HepG2 (cell line): Measurements from ENCODE around the gene FOXE3. TPM values are rescaled to one million over a fixed set of nuclear protein-coding genes. Genes with fewer than 3 reads are reported as not detected.
A peak's percentile ranks its signal among the peaks of the same experiment; 100 is the strongest.

Experiments used
- AHR ChIP-seq: IDR thresholded peaks from 2 replicates; pipeline ENCODE4 v1.6.1; 2018; ENCODE audit warnings: missing genetic modification reagents, missing compliant biosample characterization
- BCLAF1 ChIP-seq: fragments of 450-650 bp; IDR thresholded peaks from 2 replicates; pipeline ENCODE4 v1.6.1; 2017; ENCODE audit warnings: mild to moderate bottlenecking
- DMAP1 ChIP-seq: IDR thresholded peaks from 2 replicates; pipeline ENCODE4 v1.6.1; 2016
- ERF ChIP-seq: IDR thresholded peaks from 2 replicates; pipeline ENCODE4 v1.6.1; 2018; ENCODE audit warnings: missing biosample characterization, missing genetic modification reagents
- ETV5 ChIP-seq: IDR thresholded peaks from 2 replicates; pipeline ENCODE4 v1.6.1; 2018; ENCODE audit warnings: missing biosample characterization, missing genetic modification reagents, inconsistent platforms, borderline replicate concordance
- GATA4 ChIP-seq: sonication (generic); IDR thresholded peaks from 2 replicates; pipeline ENCODE4 v1.6.1; 2016; ENCODE audit warnings: antibody characterized with exemption, low read depth, borderline replicate concordance
- HES4 ChIP-seq: sonication (generic); formaldehyde crosslinking; IDR thresholded peaks from 2 replicates; pipeline ENCODE4 v1.9.0; 2021; ENCODE audit warnings: mild to moderate bottlenecking, missing genetic modification reagents, borderline replicate concordance
- HNRNPLL ChIP-seq: fragments of 200-400 bp; formaldehyde crosslinking; IDR thresholded peaks from 2 replicates; pipeline ENCODE4 v1.6.1; 2017; ENCODE audit warnings: mild to moderate bottlenecking, low read depth, low read length; ENCODE audit not compliant: poor library complexity, severe bottlenecking
- IRF2 ChIP-seq: IDR thresholded peaks from 2 replicates; pipeline ENCODE4 v1.6.1; 2018; ENCODE audit warnings: missing genetic modification reagents, missing compliant biosample characterization
- KAT8 ChIP-seq: IDR thresholded peaks from 2 replicates; pipeline ENCODE4 v1.6.1; 2016; ENCODE audit warnings: missing genetic modification reagents, missing compliant biosample characterization
- PHF8 ChIP-seq: sonication (generic); formaldehyde crosslinking; IDR thresholded peaks from 2 replicates; pipeline ENCODE4 v1.5.0; 2020; ENCODE audit warnings: missing genetic modification reagents
- RAD21 ChIP-seq: fragments of 450-650 bp; formaldehyde crosslinking; IDR thresholded peaks from 2 replicates; pipeline ENCODE4 v1.5.0; 2020; ENCODE audit warnings: mild to moderate bottlenecking
- RERE ChIP-seq: IDR thresholded peaks from 2 replicates; pipeline ENCODE4 v1.6.1; 2016; ENCODE audit warnings: low read depth, missing genetic modification reagents, missing compliant biosample characterization
- STAG1 ChIP-seq: sonication (generic); formaldehyde crosslinking; IDR thresholded peaks from 2 replicates; pipeline ENCODE4 v1.4.0; 2020; ENCODE audit warnings: missing genetic modification reagents
- UBTF ChIP-seq: sonication (generic); formaldehyde crosslinking; IDR thresholded peaks from 2 replicates; pipeline ENCODE4 v1.4.0; 2020; ENCODE audit warnings: mild to moderate bottlenecking, missing genetic modification reagents
- YY1 ChIP-seq: IDR thresholded peaks from 2 replicates; pipeline ENCODE4 v1.6.1; 2011; ENCODE audit warnings: low read length, low read depth, moderate library complexity, mild to moderate bottlenecking; ENCODE audit not compliant: insufficient read depth, insufficient replicate concordance
- ZFX ChIP-seq: sonication (generic); formaldehyde crosslinking; IDR thresholded peaks from 2 replicates; pipeline ENCODE4 v1.4.0; 2020; ENCODE audit warnings: mild to moderate bottlenecking, low read depth, missing genetic modification reagents, moderate library complexity
- ZNF441 ChIP-seq: sonication (generic); formaldehyde crosslinking; IDR thresholded peaks from 2 replicates; pipeline ENCODE4 v1.7.0; 2021; ENCODE audit warnings: missing genetic modification reagents, borderline replicate concordance
- polyA plus RNA-seq, 8 experiments: library from polyadenylated mRNA; depleted of rRNA in 3 of 8; stranded (reverse) in 7 of 8; unstranded in 1 of 8; fragments of >200 nt; fragmentation: Illumina TruSeq in 4 of 8; extraction: Trizol in 4 of 8; gene quantifications; 2 replicates each; pipeline versions ENCODE4 v1.2.1 to v1.2.3, GENCODE V29; 2011 to 2016; ENCODE audit warnings: low read depth in 4 of 8, missing spikeins in 1 of 8, mixed read lengths in 1 of 8; ENCODE audit not compliant: insufficient read depth in 1 of 8
- total RNA-seq, 5 experiments: library from RNA; depleted of rRNA; stranded (reverse); fragments of >200 nt; fragmentation: Illumina TruSeq; extraction: Trizol; gene quantifications; 2 replicates each; pipeline ENCODE4 v1.2.3, GENCODE V29; 2016; ENCODE audit warnings: low read depth in 1 of 5

Gene FOXE3
- total and polyA plus RNA-seq, 2 of the 13 experiments (the other 11 are each of a cell fraction or from before 2014, with no cell fraction given) = not detected

- TF ChIP-seq BCLAF1 = no peak
- TF ChIP-seq STAG1 (CRISPR knock-in tag) = peak; percentile 44
- TF ChIP-seq RERE = peak; percentile 27; the same call in 1 of the 2 replicates
- peak; percentile 82; the same call in 1 of the 2 replicates for TF ChIP-seq UBTF (CRISPR knock-in tag)
- TF ChIP-seq PHF8 (CRISPR knock-in tag) = peak; percentile 74
- peak; percentile 41 for TF ChIP-seq YY1
- 0 out of 2 replicates have a peak, but pooled peaks have one; percentile 23 for TF ChIP-seq DMAP1 (CRISPR knock-in tag)
- TF ChIP-seq IRF2 = 0 out of 2 replicates have a peak, but pooled peaks have one; percentile 11
- TF ChIP-seq ZNF441 = 0 out of 2 replicates have a peak, but pooled peaks have one; percentile 35
- TF ChIP-seq ERF = 0 out of 2 replicates have a peak, but pooled peaks have one; percentile 14
- TF ChIP-seq HES4 (CRISPR knock-in tag) = 0 out of 2 replicates have a peak, but pooled peaks have one; percentile 64
- peak; percentile 66 for TF ChIP-seq ZFX (CRISPR knock-in tag)
- TF ChIP-seq RAD21 (CRISPR knock-in tag) = peak; percentile 68
- 0 out of 2 replicates have a peak, but pooled peaks have one; percentile 20 for TF ChIP-seq GATA4
- peak; percentile 66 for TF ChIP-seq HNRNPLL
- TF ChIP-seq AHR (CRISPR knock-in tag) = no peak
- TF ChIP-seq KAT8 (CRISPR knock-in tag) = peak; percentile 31; the same call in 1 of the 2 replicates
- peak; percentile 49; the same call in 1 of the 2 replicates for TF ChIP-seq ETV5 (CRISPR knock-in tag)
These were observed 21.5 kb downstream of the FOXE3 start, which contains the start of gene FOXD2 (continued) for GRCh38 chr1:47437447-47438164.
